ENCODE measurements around the gene CNTNAP4. TPM values are rescaled to one million over a fixed set of nuclear protein-coding genes. Genes with fewer than 3 reads are reported as not detected.

CNTNAP4 gene
- total RNA-seq, 4 donors from 2014 or later: not detected

DNA sequence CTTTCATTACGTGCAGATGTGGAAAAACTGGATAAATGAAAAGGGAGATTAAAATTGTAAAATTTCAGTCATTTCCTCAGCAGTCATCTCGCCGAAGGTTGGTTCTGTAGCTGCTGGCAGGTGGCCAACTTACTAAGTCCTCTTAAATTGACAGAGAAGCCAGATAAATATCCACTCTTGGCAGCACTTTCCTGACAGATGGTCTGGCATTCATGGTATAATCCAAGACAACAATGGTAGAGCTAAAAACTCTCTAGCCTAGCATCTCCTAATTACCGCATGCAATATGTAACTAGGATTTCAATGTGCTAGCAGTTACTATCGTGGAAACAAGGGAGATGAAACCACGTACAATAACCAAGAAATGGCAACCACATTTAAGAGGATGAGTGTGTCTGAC lies 306.3 kb downstream of the CNTNAP4 start:
- H3K27me3 ChIP-seq: no peaks in the 10 kb centered on the region
- no peak overlapping the region for H3K4me3 ChIP-seq
- intact Hi-C loops (cut with DNase I; ENCODE audit: low total_unique reads) (no loop called here), in situ Hi-C loops (cut with MboI; ENCODE audit: low pct_ligation_motif_present in 1 of 4, low pct_unique_long_range_greater_than_20kb in 1 of 4, low sequenced_read_pairs in 3 of 4) (no loop called here)
- TF ChIP-seq POLR2A (IDR thresholded peaks at IDR 0.05): no peak
- TF ChIP-seq, protein P1, sequence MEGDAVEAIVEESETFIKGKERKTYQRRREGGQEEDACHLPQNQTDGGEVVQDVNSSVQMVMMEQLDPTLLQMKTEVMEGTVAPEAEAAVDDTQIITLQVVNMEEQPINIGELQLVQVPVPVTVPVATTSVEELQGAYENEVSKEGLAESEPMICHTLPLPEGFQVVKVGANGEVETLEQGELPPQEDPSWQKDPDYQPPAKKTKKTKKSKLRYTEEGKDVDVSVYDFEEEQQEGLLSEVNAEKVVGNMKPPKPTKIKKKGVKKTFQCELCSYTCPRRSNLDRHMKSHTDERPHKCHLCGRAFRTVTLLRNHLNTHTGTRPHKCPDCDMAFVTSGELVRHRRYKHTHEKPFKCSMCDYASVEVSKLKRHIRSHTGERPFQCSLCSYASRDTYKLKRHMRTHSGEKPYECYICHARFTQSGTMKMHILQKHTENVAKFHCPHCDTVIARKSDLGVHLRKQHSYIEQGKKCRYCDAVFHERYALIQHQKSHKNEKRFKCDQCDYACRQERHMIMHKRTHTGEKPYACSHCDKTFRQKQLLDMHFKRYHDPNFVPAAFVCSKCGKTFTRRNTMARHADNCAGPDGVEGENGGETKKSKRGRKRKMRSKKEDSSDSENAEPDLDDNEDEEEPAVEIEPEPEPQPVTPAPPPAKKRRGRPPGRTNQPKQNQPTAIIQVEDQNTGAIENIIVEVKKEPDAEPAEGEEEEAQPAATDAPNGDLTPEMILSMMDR (IDR thresholded peaks at IDR 0.05): no peak
- TF ChIP-seq EP300 (IDR thresholded peaks at IDR 0.05; ENCODE audit: low read depth): no peak
- TF ChIP-seq POLR2AphosphoS5 (IDR thresholded peaks at IDR 0.05): no peak
- H3K36me3 ChIP-seq: no peaks in the 10 kb centered on the region
- no peak for DNase-seq
- 27 to 38% methylated on average over 6 of the region's 6 CpGs for WGBS, 2 donors (ENCODE audit: low coverage in 1 of 2)
- H3K27ac ChIP-seq: no peak overlapping the region
- no peaks in the 10 kb centered on the region for H3K4me1 ChIP-seq
- no peaks in the 10 kb centered on the region for H3K9me3 ChIP-seq

DNA sequence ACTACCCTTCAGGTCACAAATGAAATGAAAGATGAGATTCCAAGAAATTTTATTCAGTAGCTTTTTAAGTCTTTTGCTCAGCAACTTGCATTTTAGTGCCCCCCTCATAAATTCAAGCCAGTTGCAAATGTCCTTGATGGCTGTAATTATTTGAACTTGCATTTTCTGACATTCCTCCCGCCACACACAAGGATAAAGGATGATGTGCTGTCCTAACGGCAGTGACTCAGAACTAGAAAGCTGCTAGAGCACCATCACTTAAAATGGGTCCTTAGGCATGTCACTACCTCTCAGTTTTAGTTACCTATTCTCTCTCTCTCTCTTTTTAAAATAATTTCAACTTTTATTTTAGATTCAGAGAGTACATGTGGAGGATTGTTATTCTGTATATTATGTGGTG lies 306.7 kb downstream of the CNTNAP4 start:
- Histone ChIP-seq H3K9me3 (no peaks in the 10 kb centered on the region), H3K4me3 (no peak overlapping the region), H3K27ac (no peak overlapping the region), H3K4me1 (no peaks in the 10 kb centered on the region), H3K27me3 (no peaks in the 10 kb centered on the region), H3K36me3 (no peaks in the 10 kb centered on the region)
- intact Hi-C loops (cut with DNase I; ENCODE audit: low total_unique reads) (no loop called here), in situ Hi-C loops (cut with MboI; ENCODE audit: low pct_ligation_motif_present in 1 of 4, low pct_unique_long_range_greater_than_20kb in 1 of 4, low sequenced_read_pairs in 3 of 4) (no loop called here)
- WGBS, 2 donors (ENCODE audit: low coverage in 1 of 2): 72 to 76% methylated on average over 2 of the region's 2 CpGs
- DNase-seq: no peak
- TF ChIP-seq POLR2AphosphoS5 (IDR thresholded peaks at IDR 0.05) (no peak), EP300 (IDR thresholded peaks at IDR 0.05; ENCODE audit: low read depth) (no peak), POLR2A (IDR thresholded peaks at IDR 0.05) (no peak)
- TF ChIP-seq, protein P1 (IDR thresholded peaks at IDR 0.05): no peak

DNA sequence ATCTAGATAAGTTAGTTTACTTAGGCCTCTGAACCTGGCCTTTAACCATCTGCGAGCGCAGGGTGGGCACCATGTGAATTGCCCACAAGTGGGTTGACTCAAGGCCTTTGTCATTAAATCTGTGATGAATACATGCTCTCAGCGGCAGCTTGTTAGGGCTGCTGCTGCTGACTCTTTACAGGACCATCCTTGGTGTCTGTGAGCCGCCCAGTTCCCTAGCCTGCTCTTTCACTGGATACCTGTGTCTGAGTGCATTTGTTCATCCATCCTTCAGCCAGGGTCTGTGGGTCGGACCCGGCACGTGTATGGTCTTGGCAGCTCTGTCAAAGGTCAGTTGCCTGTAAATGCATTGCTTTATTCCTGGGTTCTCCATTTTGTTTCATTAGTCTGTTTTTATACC lies 321.3 kb downstream of the CNTNAP4 start:
- no peak for DNase-seq
- no peaks in the 10 kb centered on the region for H3K4me1 ChIP-seq
- H3K27ac ChIP-seq: no peak overlapping the region
- no peaks in the 10 kb centered on the region for H3K27me3 ChIP-seq
- no peaks in the 10 kb centered on the region for H3K9me3 ChIP-seq
- H3K36me3 ChIP-seq: no peaks in the 10 kb centered on the region
- no peak for TF ChIP-seq EP300 (IDR thresholded peaks at IDR 0.05; ENCODE audit: low read depth)
- in situ Hi-C loops (cut with MboI; ENCODE audit: low pct_ligation_motif_present in 1 of 4, low pct_unique_long_range_greater_than_20kb in 1 of 4, low sequenced_read_pairs in 3 of 4) (no loop called here), intact Hi-C loops (cut with DNase I; ENCODE audit: low total_unique reads) (no loop called here)
- 60 to 86% methylated on average over 2 to 7 of the region's 7 CpGs for WGBS, 2 donors (ENCODE audit: low coverage in 1 of 2)
- no peak overlapping the region for H3K4me3 ChIP-seq

DNA sequence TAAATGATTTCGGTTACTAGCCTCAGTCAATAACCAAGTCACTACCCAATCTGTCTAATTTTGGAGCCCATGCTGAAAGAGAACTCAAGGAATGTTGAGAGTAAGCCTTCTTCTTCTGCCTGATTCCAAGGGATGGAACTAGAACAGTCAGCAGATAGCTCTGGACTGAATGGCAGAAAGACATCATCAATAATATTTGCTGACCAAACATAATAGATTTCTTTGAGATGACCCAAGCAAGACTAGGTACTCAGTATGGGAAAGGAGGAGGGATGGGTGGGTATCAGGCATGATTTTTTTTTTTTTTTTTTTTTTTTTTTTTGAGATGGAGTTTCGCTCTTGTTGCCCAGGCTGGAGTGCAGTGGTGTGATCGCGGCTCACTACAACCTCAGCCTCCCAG lies 330.1 kb downstream of the CNTNAP4 start:
- in situ Hi-C loops (cut with MboI; ENCODE audit: low pct_ligation_motif_present in 1 of 4, low pct_unique_long_range_greater_than_20kb in 1 of 4, low sequenced_read_pairs in 3 of 4): no loop called here
- intact Hi-C loops (cut with DNase I; ENCODE audit: low total_unique reads): no loop called here
- H3K27ac ChIP-seq: no peak overlapping the region
- DNase-seq: no peak
- no peaks in the 10 kb centered on the region for H3K27me3 ChIP-seq
- no peaks in the 10 kb centered on the region for H3K9me3 ChIP-seq
- 75 to 96% methylated on average over 1 to 4 of the region's 4 CpGs for WGBS, 2 donors (ENCODE audit: low coverage in 1 of 2)
- H3K36me3 ChIP-seq: no peaks in the 10 kb centered on the region
- no peaks in the 10 kb centered on the region for H3K4me1 ChIP-seq
- no peak overlapping the region for H3K4me3 ChIP-seq
- TF ChIP-seq POLR2A (IDR thresholded peaks at IDR 0.05): no peak
- TF ChIP-seq, protein P1 (IDR thresholded peaks at IDR 0.05): no peak
- TF ChIP-seq POLR2AphosphoS5 (IDR thresholded peaks at IDR 0.05): no peak
- no peak for TF ChIP-seq EP300 (IDR thresholded peaks at IDR 0.05; ENCODE audit: low read depth)

Small RNA genes lying within 50 kb of the gene (small RNA-seq; reads per million reads assigned to genes)
- 0 reads per million in 4 donors for gene RF00133
- gene RN7SKP233: 0 reads per million in 4 donors
